K562 (cell line): Measurements from ENCODE around the gene MPST. TPM values are rescaled to one million over a fixed set of nuclear protein-coding genes. Genes with fewer than 3 reads are reported as not detected.
A peak's percentile ranks its signal among the peaks of the same experiment; 100 is the strongest.

ENCODE experiments used
- ARID2 ChIP-seq: fragments of 450-650 bp; IDR thresholded peaks from 2 replicates; pipeline ENCODE4 v1.6.1; 2017; ENCODE audit warnings: antibody characterized with exemption, mild to moderate bottlenecking
- CXXC5 ChIP-seq: fragments of 250-450 bp; sonication (Bioruptor Pico); IDR thresholded peaks from 2 replicates; pipeline ENCODE4 v1.8.0; 2022; ENCODE audit warnings: inconsistent platforms, mild to moderate bottlenecking, moderate library complexity
- DDX20 ChIP-seq: fragments of 450-650 bp; IDR thresholded peaks from 2 replicates; pipeline ENCODE4 v1.6.1; 2016; ENCODE audit warnings: missing genetic modification characterization, low read depth, mild to moderate bottlenecking, missing compliant biosample characterization, moderate library complexity
- SMAD4 ChIP-seq: fragments of 250-450 bp; sonication (Bioruptor Pico); conservative IDR thresholded peaks from 2 replicates; pipeline ENCODE4 v1.8.0; 2021; ENCODE audit warnings: inconsistent platforms, mild to moderate bottlenecking, moderate library complexity
- THRAP3 ChIP-seq: fragments of 450-650 bp; IDR thresholded peaks from 2 replicates; pipeline ENCODE4 v1.6.1; 2016; ENCODE audit warnings: mild to moderate bottlenecking, inconsistent platforms, borderline replicate concordance
- ZFPM2 ChIP-seq: fragments of 250-450 bp; sonication (Bioruptor Pico); IDR thresholded peaks from 2 replicates; pipeline ENCODE4 v1.5.1; 2022; ENCODE audit warnings: mild to moderate bottlenecking
- ZKSCAN3 ChIP-seq: fragments of 250-450 bp; sonication (Bioruptor Pico); IDR thresholded peaks from 2 replicates; pipeline ENCODE4 v1.4.0; 2020
- ZNF57 ChIP-seq: fragments of 450-650 bp; formaldehyde crosslinking; IDR thresholded peaks from 2 replicates; pipeline ENCODE4 v1.4.0; 2020; ENCODE audit warnings: mild to moderate bottlenecking, moderate library complexity
- polyA plus RNA-seq, 8 experiments: library from polyadenylated mRNA; depleted of rRNA in 4 of 8; stranded (reverse) in 5 of 8; unstranded in 3 of 8; fragments of >200 nt; fragmentation: Nextera tagmentation in 2 of 8; fragmentation: Illumina TruSeq in 1 of 8; extraction: Ambion mirVana in 2 of 8; extraction: Trizol in 1 of 8; gene quantifications; 2 replicates each; pipeline versions ENCODE4 v1.2.1 to v1.2.3, GENCODE V29; 2011 to 2014; ENCODE audit warnings: inconsistent platforms in 1 of 8, missing spikeins in 1 of 8
- total RNA-seq, 7 experiments: library from RNA; depleted of rRNA in 6 of 7; stranded (reverse); fragments of >200 nt in 6 of 7; fragmentation: Illumina TruSeq in 2 of 7; extraction: Trizol in 2 of 7; gene quantifications; 2 replicates each; pipeline versions ENCODE4 v1.2.1 to v1.2.3, GENCODE V29; 2011 to 2021; ENCODE audit warnings: low replicate concordance in 1 of 7
- TF ChIP-seq, protein P1 (sequence below): fragments of 250-450 bp; sonication (Bioruptor Pico); IDR thresholded peaks from 2 replicates; pipeline ENCODE4 v1.4.0; 2020; ENCODE audit warnings: mild to moderate bottlenecking
- TF ChIP-seq, protein P2 (sequence below): sonication (generic); IDR thresholded peaks from 2 replicates; pipeline ENCODE4 v1.6.1; 2016
- TF ChIP-seq, protein P3 (sequence below), 3 experiments: IDR thresholded peaks in 2 of 3; conservative IDR thresholded peaks in 1 of 3; 2 replicates each; pipeline ENCODE4 v1.5.1; 2011 to 2012; ENCODE audit warnings: low read length in 3 of 3, mild to moderate bottlenecking in 3 of 3, control low read depth in 2 of 3, improper control_type of control experiment in 1 of 3, inconsistent platforms in 1 of 3, low read depth in 1 of 3, mixed read lengths in 1 of 3, moderate library complexity in 1 of 3; ENCODE audit not compliant: insufficient read depth in 2 of 3
- TF ChIP-seq, protein P4 (sequence below): sonication (generic); formaldehyde crosslinking; IDR thresholded peaks from 2 replicates; pipeline ENCODE4 v1.8.1; 2023; ENCODE audit warnings: missing genetic modification reagents, mild to moderate bottlenecking, borderline replicate concordance
- TF ChIP-seq, protein P5 (sequence below): sonication (generic); formaldehyde crosslinking; IDR thresholded peaks from 2 replicates; pipeline ENCODE4 v1.8.0; 2023; ENCODE audit warnings: missing genetic modification reagents, mild to moderate bottlenecking, borderline replicate concordance

The MPST gene
- total and polyA plus RNA-seq, 9 of the 15 experiments (the other 6 are each of a cell fraction or from before 2014, with no cell fraction given): 0.65 to 104 (median 24.3) TPM

DNA sequence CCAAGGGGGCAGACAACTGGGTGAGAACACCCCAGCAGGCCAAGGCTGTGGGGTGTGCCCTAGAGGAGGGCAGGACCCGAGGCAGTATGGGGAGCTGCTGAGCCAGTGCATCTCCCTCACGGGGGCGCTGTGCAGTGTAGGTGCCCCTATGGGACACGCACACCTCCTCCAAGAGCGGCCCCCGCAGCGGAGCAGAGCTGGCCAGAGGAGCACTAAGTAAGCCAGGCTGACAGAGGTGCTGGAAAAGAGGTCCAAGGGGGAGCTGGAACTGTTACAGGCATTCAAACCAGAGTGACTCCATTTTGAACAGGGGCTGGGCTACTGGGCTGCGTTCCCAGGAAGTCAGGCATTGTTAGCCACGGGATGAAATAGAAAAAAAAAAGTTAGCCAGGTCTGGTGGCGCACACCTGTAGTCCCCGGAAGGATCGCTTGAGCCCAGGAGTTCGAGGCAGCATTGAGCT lies 42.1 kb upstream of the MPST start (continued):
- TF ChIP-seq, protein P1, sequence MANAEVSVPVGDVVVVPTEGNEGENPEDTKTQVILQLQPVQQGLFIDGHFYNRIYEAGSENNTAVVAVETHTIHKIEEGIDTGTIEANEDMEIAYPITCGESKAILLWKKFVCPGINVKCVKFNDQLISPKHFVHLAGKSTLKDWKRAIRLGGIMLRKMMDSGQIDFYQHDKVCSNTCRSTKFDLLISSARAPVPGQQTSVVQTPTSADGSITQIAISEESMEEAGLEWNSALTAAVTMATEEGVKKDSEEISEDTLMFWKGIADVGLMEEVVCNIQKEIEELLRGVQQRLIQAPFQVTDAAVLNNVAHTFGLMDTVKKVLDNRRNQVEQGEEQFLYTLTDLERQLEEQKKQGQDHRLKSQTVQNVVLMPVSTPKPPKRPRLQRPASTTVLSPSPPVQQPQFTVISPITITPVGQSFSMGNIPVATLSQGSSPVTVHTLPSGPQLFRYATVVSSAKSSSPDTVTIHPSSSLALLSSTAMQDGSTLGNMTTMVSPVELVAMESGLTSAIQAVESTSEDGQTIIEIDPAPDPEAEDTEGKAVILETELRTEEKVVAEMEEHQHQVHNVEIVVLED: peak; percentile 23; the same call in 1 of the 2 replicates
- TF ChIP-seq, protein P2, sequence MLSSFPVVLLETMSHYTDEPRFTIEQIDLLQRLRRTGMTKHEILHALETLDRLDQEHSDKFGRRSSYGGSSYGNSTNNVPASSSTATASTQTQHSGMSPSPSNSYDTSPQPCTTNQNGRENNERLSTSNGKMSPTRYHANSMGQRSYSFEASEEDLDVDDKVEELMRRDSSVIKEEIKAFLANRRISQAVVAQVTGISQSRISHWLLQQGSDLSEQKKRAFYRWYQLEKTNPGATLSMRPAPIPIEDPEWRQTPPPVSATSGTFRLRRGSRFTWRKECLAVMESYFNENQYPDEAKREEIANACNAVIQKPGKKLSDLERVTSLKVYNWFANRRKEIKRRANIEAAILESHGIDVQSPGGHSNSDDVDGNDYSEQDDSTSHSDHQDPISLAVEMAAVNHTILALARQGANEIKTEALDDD: no peak
- TF ChIP-seq, protein P3, sequence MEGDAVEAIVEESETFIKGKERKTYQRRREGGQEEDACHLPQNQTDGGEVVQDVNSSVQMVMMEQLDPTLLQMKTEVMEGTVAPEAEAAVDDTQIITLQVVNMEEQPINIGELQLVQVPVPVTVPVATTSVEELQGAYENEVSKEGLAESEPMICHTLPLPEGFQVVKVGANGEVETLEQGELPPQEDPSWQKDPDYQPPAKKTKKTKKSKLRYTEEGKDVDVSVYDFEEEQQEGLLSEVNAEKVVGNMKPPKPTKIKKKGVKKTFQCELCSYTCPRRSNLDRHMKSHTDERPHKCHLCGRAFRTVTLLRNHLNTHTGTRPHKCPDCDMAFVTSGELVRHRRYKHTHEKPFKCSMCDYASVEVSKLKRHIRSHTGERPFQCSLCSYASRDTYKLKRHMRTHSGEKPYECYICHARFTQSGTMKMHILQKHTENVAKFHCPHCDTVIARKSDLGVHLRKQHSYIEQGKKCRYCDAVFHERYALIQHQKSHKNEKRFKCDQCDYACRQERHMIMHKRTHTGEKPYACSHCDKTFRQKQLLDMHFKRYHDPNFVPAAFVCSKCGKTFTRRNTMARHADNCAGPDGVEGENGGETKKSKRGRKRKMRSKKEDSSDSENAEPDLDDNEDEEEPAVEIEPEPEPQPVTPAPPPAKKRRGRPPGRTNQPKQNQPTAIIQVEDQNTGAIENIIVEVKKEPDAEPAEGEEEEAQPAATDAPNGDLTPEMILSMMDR (IDR thresholded peaks at IDR 0.05 in 2 of 3, conservative IDR thresholded peaks at IDR 0.05 in 1 of 3; ENCODE audit: insufficient read depth in 2 of 3, low read depth in 1 of 3, low read length in 3 of 3): peak; percentile 61 to 82 (median 76)
- TF ChIP-seq, protein P4, sequence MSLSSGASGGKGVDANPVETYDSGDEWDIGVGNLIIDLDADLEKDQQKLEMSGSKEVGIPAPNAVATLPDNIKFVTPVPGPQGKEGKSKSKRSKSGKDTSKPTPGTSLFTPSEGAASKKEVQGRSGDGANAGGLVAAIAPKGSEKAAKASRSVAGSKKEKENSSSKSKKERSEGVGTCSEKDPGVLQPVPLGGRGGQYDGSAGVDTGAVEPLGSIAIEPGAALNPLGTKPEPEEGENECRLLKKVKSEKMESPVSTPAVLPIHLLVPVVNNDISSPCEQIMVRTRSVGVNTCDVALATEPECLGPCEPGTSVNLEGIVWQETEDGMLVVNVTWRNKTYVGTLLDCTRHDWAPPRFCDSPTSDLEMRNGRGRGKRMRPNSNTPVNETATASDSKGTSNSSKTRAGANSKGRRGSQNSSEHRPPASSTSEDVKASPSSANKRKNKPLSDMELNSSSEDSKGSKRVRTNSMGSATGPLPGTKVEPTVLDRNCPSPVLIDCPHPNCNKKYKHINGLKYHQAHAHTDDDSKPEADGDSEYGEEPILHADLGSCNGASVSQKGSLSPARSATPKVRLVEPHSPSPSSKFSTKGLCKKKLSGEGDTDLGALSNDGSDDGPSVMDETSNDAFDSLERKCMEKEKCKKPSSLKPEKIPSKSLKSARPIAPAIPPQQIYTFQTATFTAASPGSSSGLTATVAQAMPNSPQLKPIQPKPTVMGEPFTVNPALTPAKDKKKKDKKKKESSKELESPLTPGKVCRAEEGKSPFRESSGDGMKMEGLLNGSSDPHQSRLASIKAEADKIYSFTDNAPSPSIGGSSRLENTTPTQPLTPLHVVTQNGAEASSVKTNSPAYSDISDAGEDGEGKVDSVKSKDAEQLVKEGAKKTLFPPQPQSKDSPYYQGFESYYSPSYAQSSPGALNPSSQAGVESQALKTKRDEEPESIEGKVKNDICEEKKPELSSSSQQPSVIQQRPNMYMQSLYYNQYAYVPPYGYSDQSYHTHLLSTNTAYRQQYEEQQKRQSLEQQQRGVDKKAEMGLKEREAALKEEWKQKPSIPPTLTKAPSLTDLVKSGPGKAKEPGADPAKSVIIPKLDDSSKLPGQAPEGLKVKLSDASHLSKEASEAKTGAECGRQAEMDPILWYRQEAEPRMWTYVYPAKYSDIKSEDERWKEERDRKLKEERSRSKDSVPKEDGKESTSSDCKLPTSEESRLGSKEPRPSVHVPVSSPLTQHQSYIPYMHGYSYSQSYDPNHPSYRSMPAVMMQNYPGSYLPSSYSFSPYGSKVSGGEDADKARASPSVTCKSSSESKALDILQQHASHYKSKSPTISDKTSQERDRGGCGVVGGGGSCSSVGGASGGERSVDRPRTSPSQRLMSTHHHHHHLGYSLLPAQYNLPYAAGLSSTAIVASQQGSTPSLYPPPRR (CRISPR knock-in tag): no peak
- TF ChIP-seq ZKSCAN3 (CRISPR knock-in tag) (no peak), ZNF57 (CRISPR knock-in tag) (no peak), CXXC5 (CRISPR knock-in tag) (peak; percentile 37), DDX20 (peak; percentile 40; the same call in 1 of the 2 replicates), THRAP3 (no peak), ZFPM2 (CRISPR knock-in tag) (no peak), ARID2 (no peak), SMAD4 (CRISPR knock-in tag) (peak; percentile 79; the same call in 1 of the 2 replicates)
- TF ChIP-seq, protein P5, sequence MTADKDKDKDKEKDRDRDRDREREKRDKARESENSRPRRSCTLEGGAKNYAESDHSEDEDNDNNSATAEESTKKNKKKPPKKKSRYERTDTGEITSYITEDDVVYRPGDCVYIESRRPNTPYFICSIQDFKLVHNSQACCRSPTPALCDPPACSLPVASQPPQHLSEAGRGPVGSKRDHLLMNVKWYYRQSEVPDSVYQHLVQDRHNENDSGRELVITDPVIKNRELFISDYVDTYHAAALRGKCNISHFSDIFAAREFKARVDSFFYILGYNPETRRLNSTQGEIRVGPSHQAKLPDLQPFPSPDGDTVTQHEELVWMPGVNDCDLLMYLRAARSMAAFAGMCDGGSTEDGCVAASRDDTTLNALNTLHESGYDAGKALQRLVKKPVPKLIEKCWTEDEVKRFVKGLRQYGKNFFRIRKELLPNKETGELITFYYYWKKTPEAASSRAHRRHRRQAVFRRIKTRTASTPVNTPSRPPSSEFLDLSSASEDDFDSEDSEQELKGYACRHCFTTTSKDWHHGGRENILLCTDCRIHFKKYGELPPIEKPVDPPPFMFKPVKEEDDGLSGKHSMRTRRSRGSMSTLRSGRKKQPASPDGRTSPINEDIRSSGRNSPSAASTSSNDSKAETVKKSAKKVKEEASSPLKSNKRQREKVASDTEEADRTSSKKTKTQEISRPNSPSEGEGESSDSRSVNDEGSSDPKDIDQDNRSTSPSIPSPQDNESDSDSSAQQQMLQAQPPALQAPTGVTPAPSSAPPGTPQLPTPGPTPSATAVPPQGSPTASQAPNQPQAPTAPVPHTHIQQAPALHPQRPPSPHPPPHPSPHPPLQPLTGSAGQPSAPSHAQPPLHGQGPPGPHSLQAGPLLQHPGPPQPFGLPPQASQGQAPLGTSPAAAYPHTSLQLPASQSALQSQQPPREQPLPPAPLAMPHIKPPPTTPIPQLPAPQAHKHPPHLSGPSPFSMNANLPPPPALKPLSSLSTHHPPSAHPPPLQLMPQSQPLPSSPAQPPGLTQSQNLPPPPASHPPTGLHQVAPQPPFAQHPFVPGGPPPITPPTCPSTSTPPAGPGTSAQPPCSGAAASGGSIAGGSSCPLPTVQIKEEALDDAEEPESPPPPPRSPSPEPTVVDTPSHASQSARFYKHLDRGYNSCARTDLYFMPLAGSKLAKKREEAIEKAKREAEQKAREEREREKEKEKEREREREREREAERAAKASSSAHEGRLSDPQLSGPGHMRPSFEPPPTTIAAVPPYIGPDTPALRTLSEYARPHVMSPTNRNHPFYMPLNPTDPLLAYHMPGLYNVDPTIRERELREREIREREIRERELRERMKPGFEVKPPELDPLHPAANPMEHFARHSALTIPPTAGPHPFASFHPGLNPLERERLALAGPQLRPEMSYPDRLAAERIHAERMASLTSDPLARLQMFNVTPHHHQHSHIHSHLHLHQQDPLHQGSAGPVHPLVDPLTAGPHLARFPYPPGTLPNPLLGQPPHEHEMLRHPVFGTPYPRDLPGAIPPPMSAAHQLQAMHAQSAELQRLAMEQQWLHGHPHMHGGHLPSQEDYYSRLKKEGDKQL (CRISPR knock-in tag): no peak
